Liver (tissue), 3 donors: ENCODE data around the gene ABL2.

ENCODE experiments used
- GABPA ChIP-seq, 2 donors: IDR thresholded peaks in 1 of 2; conservative IDR thresholded peaks in 1 of 2; 2 replicates each; pipeline ENCODE4 v1.6.1; 2016; ENCODE audit warnings: antibody characterized with exemption in 2 of 2, mild to moderate bottlenecking in 1 of 2, moderate library complexity in 1 of 2
- RAD21 ChIP-seq, 2 donors: IDR thresholded peaks; 2 replicates each; pipeline ENCODE4 v1.6.1; 2016; ENCODE audit warnings: antibody characterized with exemption in 2 of 2, mild to moderate bottlenecking in 2 of 2
- TAF1 ChIP-seq: conservative IDR thresholded peaks from 2 replicates; pipeline ENCODE4 v1.6.1; 2016; ENCODE audit warnings: antibody characterized with exemption, mild to moderate bottlenecking
- TF ChIP-seq, protein P1 (sequence below): fragments of 150-350 bp; IDR thresholded peaks from 2 replicates; pipeline ENCODE4 v1.5.1; 2017; ENCODE audit warnings: improper control_type of control experiment, low read depth, low read length; ENCODE audit not compliant: missing input control
- TF ChIP-seq, protein P2 (sequence below): IDR thresholded peaks from 2 replicates; pipeline ENCODE4 v1.6.1; 2016; ENCODE audit warnings: antibody characterized with exemption, mild to moderate bottlenecking
- TF ChIP-seq, protein P3 (sequence below): IDR thresholded peaks from 2 replicates; pipeline ENCODE4 v1.6.1; 2016; ENCODE audit warnings: antibody characterized with exemption
- donor health status: healthy.
- donor health status: healthy.

DNA sequence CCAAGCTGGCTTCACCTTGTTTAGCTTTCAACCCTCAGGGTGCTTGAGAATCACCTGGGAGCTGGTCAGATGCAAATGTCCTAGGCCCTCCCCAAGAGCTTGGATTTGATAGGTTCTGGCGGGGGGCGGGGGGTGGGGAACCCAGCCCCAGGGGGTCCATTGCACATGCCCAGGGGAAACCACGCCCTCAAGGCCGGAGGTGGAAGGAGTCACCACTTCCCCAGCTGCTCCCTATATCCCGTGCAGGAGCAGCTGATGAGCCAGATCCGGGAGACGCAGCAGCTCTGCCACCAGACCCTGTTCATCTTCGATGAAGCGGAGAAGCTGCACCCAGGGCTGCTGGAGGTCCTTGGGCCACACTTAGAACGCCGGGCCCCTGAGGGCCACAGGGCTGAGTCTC is 141.8 kb downstream of the ABL2 start:
- TF ChIP-seq, protein P1, sequence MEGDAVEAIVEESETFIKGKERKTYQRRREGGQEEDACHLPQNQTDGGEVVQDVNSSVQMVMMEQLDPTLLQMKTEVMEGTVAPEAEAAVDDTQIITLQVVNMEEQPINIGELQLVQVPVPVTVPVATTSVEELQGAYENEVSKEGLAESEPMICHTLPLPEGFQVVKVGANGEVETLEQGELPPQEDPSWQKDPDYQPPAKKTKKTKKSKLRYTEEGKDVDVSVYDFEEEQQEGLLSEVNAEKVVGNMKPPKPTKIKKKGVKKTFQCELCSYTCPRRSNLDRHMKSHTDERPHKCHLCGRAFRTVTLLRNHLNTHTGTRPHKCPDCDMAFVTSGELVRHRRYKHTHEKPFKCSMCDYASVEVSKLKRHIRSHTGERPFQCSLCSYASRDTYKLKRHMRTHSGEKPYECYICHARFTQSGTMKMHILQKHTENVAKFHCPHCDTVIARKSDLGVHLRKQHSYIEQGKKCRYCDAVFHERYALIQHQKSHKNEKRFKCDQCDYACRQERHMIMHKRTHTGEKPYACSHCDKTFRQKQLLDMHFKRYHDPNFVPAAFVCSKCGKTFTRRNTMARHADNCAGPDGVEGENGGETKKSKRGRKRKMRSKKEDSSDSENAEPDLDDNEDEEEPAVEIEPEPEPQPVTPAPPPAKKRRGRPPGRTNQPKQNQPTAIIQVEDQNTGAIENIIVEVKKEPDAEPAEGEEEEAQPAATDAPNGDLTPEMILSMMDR, result no peak
- TF ChIP-seq, protein P2, sequence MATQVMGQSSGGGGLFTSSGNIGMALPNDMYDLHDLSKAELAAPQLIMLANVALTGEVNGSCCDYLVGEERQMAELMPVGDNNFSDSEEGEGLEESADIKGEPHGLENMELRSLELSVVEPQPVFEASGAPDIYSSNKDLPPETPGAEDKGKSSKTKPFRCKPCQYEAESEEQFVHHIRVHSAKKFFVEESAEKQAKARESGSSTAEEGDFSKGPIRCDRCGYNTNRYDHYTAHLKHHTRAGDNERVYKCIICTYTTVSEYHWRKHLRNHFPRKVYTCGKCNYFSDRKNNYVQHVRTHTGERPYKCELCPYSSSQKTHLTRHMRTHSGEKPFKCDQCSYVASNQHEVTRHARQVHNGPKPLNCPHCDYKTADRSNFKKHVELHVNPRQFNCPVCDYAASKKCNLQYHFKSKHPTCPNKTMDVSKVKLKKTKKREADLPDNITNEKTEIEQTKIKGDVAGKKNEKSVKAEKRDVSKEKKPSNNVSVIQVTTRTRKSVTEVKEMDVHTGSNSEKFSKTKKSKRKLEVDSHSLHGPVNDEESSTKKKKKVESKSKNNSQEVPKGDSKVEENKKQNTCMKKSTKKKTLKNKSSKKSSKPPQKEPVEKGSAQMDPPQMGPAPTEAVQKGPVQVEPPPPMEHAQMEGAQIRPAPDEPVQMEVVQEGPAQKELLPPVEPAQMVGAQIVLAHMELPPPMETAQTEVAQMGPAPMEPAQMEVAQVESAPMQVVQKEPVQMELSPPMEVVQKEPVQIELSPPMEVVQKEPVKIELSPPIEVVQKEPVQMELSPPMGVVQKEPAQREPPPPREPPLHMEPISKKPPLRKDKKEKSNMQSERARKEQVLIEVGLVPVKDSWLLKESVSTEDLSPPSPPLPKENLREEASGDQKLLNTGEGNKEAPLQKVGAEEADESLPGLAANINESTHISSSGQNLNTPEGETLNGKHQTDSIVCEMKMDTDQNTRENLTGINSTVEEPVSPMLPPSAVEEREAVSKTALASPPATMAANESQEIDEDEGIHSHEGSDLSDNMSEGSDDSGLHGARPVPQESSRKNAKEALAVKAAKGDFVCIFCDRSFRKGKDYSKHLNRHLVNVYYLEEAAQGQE, result no peak
- TF ChIP-seq RAD21 (IDR thresholded peaks at IDR 0.05), result no peak
- no peak for TF ChIP-seq TAF1
- TF ChIP-seq, protein P3, sequence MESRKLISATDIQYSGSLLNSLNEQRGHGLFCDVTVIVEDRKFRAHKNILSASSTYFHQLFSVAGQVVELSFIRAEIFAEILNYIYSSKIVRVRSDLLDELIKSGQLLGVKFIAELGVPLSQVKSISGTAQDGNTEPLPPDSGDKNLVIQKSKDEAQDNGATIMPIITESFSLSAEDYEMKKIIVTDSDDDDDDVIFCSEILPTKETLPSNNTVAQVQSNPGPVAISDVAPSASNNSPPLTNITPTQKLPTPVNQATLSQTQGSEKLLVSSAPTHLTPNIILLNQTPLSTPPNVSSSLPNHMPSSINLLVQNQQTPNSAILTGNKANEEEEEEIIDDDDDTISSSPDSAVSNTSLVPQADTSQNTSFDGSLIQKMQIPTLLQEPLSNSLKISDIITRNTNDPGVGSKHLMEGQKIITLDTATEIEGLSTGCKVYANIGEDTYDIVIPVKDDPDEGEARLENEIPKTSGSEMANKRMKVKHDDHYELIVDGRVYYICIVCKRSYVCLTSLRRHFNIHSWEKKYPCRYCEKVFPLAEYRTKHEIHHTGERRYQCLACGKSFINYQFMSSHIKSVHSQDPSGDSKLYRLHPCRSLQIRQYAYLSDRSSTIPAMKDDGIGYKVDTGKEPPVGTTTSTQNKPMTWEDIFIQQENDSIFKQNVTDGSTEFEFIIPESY, result no peak
- TF ChIP-seq GABPA (IDR thresholded peaks at IDR 0.05 in 1 of 2, conservative IDR thresholded peaks at IDR 0.05 in 1 of 2), result no peak
